ENCODE data around the gene SLC16A14.

SLC16A14 gene

DNA sequence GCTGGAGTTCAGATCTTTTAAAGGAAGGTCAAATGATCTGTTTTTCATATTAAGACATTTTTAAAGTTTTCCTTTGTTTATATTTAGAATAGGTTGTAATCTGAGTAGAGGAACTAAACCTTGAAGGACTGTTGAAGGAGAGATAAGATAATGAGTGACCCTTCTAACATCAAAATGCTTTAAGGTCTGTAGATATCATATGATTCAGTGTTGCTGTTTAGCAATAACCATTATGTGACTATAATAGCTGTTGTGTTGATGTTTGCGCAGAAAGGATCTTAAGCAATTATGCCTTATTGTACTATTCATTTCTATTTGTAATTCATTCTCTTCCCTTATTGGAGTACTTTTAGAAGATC is 60.0 kb downstream of the SLC16A14 start:
- Histone ChIP-seq H3K9me3 (replicated peaks; ENCODE audit: insufficient read depth, low read length) (no peaks in the 10 kb centered on the region), H3K27ac (ENCODE audit: low read length) (no peak overlapping the region), H3K4me2 (ENCODE audit: low read depth, low read length) (peak overlapping the region; percentile 24; the same call in 1 of the 2 replicates), H3K9ac (ENCODE audit: low read length) (no peak overlapping the region; the same call in 1 of the 2 replicates), H3K4me3 (ENCODE audit: low read length) (no peak overlapping the region), H3K9me2 (replicated peaks; ENCODE audit: insufficient read depth, low read length) (no peaks in the 10 kb centered on the region), H2AFZ (ENCODE audit: low read length) (peak overlapping the region; percentile 39; the same call in 1 of the 2 replicates), H3K36me3 (replicated peaks; ENCODE audit: insufficient read depth, low read length) (no peaks in the 10 kb centered on the region), H3K4me1 (ENCODE audit: low read length) (no peaks in the 10 kb centered on the region), H3K27me3 (replicated peaks; ENCODE audit: insufficient read depth, low read length) (no peaks in the 10 kb centered on the region), H3K79me2 (ENCODE audit: low read length) (no peaks in the 10 kb centered on the region), H4K20me1 (ENCODE audit: insufficient read depth, low read length) (no peaks in the 10 kb centered on the region), H3F3A (ENCODE audit: insufficient read depth, low read length) (no peaks in the 10 kb centered on the region)
- no peak for TF ChIP-seq EZH2phosphoT487 (IDR thresholded peaks at IDR 0.05; ENCODE audit: low read length)
- no peak for TF ChIP-seq EZH2 (optimal IDR thresholded peaks at IDR 0.05; ENCODE audit: low read depth, low read length)
- TF ChIP-seq, protein P1, sequence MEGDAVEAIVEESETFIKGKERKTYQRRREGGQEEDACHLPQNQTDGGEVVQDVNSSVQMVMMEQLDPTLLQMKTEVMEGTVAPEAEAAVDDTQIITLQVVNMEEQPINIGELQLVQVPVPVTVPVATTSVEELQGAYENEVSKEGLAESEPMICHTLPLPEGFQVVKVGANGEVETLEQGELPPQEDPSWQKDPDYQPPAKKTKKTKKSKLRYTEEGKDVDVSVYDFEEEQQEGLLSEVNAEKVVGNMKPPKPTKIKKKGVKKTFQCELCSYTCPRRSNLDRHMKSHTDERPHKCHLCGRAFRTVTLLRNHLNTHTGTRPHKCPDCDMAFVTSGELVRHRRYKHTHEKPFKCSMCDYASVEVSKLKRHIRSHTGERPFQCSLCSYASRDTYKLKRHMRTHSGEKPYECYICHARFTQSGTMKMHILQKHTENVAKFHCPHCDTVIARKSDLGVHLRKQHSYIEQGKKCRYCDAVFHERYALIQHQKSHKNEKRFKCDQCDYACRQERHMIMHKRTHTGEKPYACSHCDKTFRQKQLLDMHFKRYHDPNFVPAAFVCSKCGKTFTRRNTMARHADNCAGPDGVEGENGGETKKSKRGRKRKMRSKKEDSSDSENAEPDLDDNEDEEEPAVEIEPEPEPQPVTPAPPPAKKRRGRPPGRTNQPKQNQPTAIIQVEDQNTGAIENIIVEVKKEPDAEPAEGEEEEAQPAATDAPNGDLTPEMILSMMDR (IDR thresholded peaks at IDR 0.05; ENCODE audit: low read length), result no peak
- no peak for DNase-seq

DNA sequence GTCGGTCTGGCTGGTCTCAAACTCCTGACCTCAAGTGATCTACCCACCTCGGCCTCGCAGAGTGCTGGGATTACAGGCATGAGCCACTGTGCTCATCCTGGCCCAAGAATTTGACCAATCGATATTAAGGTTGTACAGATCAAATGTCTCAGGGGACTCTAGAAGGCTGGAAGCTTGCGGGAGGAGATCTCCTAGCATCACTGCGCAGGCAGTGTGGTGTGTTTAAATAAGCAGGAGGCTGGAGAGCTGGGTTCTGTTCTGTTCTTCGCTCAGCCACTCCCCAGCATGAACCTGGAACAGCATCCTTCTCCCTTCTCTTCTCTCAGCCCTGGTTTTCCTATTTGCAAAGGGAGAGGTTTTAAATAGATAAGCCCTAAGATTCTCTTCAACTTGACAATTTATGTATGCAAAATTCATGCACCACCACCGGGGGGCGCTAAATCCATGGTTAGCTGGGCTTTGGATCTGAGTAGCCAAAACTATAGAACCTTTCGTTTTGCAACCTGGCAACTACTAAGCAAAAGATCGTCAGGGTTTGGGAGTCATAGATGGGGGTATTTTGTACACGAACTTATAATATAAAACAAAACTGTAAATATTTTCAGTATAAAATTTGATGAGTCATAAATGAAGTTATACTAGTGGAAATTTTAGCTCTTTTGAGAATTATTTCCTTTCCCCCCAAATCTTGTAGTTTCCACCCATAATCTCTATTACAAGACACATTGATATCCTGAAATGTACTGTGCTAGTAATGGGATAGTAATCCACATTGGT is 60.6 kb downstream of the SLC16A14 start:
- TF ChIP-seq EZH2phosphoT487 (IDR thresholded peaks at IDR 0.05; ENCODE audit: low read length), result no peak
- TF ChIP-seq, protein P1 (IDR thresholded peaks at IDR 0.05; ENCODE audit: low read length), result peak; percentile 72
- no peak for TF ChIP-seq EZH2 (optimal IDR thresholded peaks at IDR 0.05; ENCODE audit: low read depth, low read length)
- Histone ChIP-seq H2AFZ (ENCODE audit: low read length) (peak overlapping the region; percentile 39; the same call in 1 of the 2 replicates), H3K27me3 (replicated peaks; ENCODE audit: insufficient read depth, low read length) (no peaks in the 10 kb centered on the region), H3K9me3 (replicated peaks; ENCODE audit: insufficient read depth, low read length) (no peaks in the 10 kb centered on the region), H4K20me1 (ENCODE audit: insufficient read depth, low read length) (no peaks in the 10 kb centered on the region), H3F3A (ENCODE audit: insufficient read depth, low read length) (no peaks in the 10 kb centered on the region), H3K9ac (ENCODE audit: low read length) (no peak overlapping the region; the same call in 1 of the 2 replicates), H3K27ac (ENCODE audit: low read length) (no peak overlapping the region), H3K4me1 (ENCODE audit: low read length) (no peaks in the 10 kb centered on the region), H3K4me3 (ENCODE audit: low read length) (no peak overlapping the region), H3K79me2 (ENCODE audit: low read length) (no peaks in the 10 kb centered on the region), H3K9me2 (replicated peaks; ENCODE audit: insufficient read depth, low read length) (no peaks in the 10 kb centered on the region), H3K36me3 (replicated peaks; ENCODE audit: insufficient read depth, low read length) (no peaks in the 10 kb centered on the region), H3K4me2 (ENCODE audit: low read depth, low read length) (peak overlapping the region; percentile 24; the same call in 1 of the 2 replicates)
- peak; percentile 79 for DNase-seq

- Histone ChIP-seq H3K27me3 (replicated peaks; ENCODE audit: insufficient read depth, low read length) (no peaks in the 10 kb centered on the region), H3K27ac (ENCODE audit: low read length) (no peak overlapping the region), H2AFZ (ENCODE audit: low read length) (no peak overlapping the region), H3K4me2 (ENCODE audit: low read depth, low read length) (no peak overlapping the region), H3K36me3 (replicated peaks; ENCODE audit: insufficient read depth, low read length) (no peaks in the 10 kb centered on the region), H3K9me3 (replicated peaks; ENCODE audit: insufficient read depth, low read length) (no peaks in the 10 kb centered on the region), H4K20me1 (ENCODE audit: insufficient read depth, low read length) (no peaks in the 10 kb centered on the region), H3K4me3 (ENCODE audit: low read length) (no peak overlapping the region), H3K9me2 (replicated peaks; ENCODE audit: insufficient read depth, low read length) (no peaks in the 10 kb centered on the region), H3K9ac (ENCODE audit: low read length) (no peak overlapping the region), H3F3A (ENCODE audit: insufficient read depth, low read length) (no peaks in the 10 kb centered on the region), H3K79me2 (ENCODE audit: low read length) (no peaks in the 10 kb centered on the region), H3K4me1 (ENCODE audit: low read length) (no peaks in the 10 kb centered on the region)
- TF ChIP-seq EZH2phosphoT487 (IDR thresholded peaks at IDR 0.05; ENCODE audit: low read length), result no peak
- TF ChIP-seq EZH2 (optimal IDR thresholded peaks at IDR 0.05; ENCODE audit: low read depth, low read length), result no peak
- TF ChIP-seq, protein P1 (IDR thresholded peaks at IDR 0.05; ENCODE audit: low read length), result no peak
- DNase-seq, result no peak
These were observed 68.4 kb downstream of the SLC16A14 start for GRCh38 chr2:230000118-230000841.

All from MM.1S (cell line).